Kidney (tissue), 14 donors: ENCODE data around the gene ITGB5. TPM values are rescaled to one million over a fixed set of nuclear protein-coding genes. Genes with fewer than 3 reads are reported as not detected.

Experiments used
- DNase-seq, 5 donors: peaks; one replicate each; pipeline ENCODE4 v3.0.0-alpha.2; 2013 to 2020
- FAIRE-seq: peaks from 2 replicates; lab custom pipeline; 2012; peaks lifted over from hg19 to GRCh38; lab: Jason Lieb, UNC
- H3K27ac ChIP-seq, 2 donors: one replicate each; pipeline ENCODE4 v1.7.0; 2013; ENCODE audit warnings: low read depth in 2 of 2, low read length in 2 of 2, inconsistent platforms in 1 of 2
- H3K27me3 ChIP-seq: one replicate; pipeline ENCODE4 v1.7.1; 2013; ENCODE audit warnings: low read length, inconsistent platforms; ENCODE audit not compliant: control insufficient read depth, insufficient read depth
- H3K36me3 ChIP-seq, 3 donors: one replicate each; pipeline versions ENCODE4 v1.7.0 to v1.7.1; 2013; ENCODE audit warnings: low read length in 3 of 3, control low read depth in 1 of 3, inconsistent platforms in 1 of 3; ENCODE audit not compliant: insufficient read depth in 3 of 3, control insufficient read depth in 2 of 3
- H3K4me1 ChIP-seq, 3 donors: one replicate each; pipeline versions ENCODE4 v1.7.0 to v1.7.1; 2013; ENCODE audit warnings: low read length in 3 of 3, inconsistent platforms in 1 of 3, low read depth in 1 of 3; ENCODE audit not compliant: control insufficient read depth in 2 of 3, insufficient read depth in 2 of 3
- H3K4me3 ChIP-seq, 3 donors: one replicate each; pipeline versions ENCODE4 v1.7.0 to v1.8.1; 2013; ENCODE audit warnings: low read length in 3 of 3, control low read depth in 1 of 3, inconsistent platforms in 1 of 3
- H3K9ac ChIP-seq, 3 donors: one replicate each; pipeline versions ENCODE4 v1.7.0 to v1.7.1; 2013; ENCODE audit warnings: low read length in 3 of 3, control low read depth in 1 of 3, inconsistent platforms in 1 of 3
- H3K9me3 ChIP-seq, 3 donors: one replicate each; pipeline versions ENCODE4 v1.7.0 to v1.7.1; 2013; ENCODE audit warnings: low read length in 3 of 3, control low read depth in 1 of 3, inconsistent platforms in 1 of 3; ENCODE audit not compliant: control insufficient read depth in 2 of 3, insufficient read depth in 1 of 3
- intact Hi-C: fragments of 100-400 bp; cut with DNase I; formaldehyde crosslinking; loops from one replicate; pipeline ENCODE4 v1.11.1; 2022
- polyA plus RNA-seq: library from polyadenylated mRNA; stranded (reverse); fragments of 350-450 nt; fragmentation: Illumina TruSeq; extraction: RNeasy Lipid Tissue Mini Kit (QIAGEN cat#74804); gene quantifications from one replicate; pipeline ENCODE4 v1.2.3, GENCODE V29; 2014; ENCODE audit warnings: low read depth, low replicate concordance; ENCODE audit not compliant: insufficient read depth
- total RNA-seq: library from RNA; stranded (reverse); fragmentation: NEBNext Ultra II Directional; extraction: Animal tissue kit (Norgen Biotek cat#: 25700); gene quantifications from one replicate; pipeline ENCODE4 v1.2.1, GENCODE V29; 2021
- TF ChIP-seq, protein P1 (sequence below): IDR thresholded peaks from 3 replicates; pipeline ENCODE4 v1.5.1; 2012; ENCODE audit warnings: mild to moderate bottlenecking, moderate library complexity, borderline replicate concordance; ENCODE audit not compliant: insufficient read depth; ENCODE audit errors: extremely low read depth
- donor health status: control.
- donor health status: control.
- donor health status: control.
- donor health status: control.
- donor health status: control.
- donor health status: DM: yes; HTN: yes; CAD: no.
- donor health status: Normal renal cell carcinoma (clear cell type).

The ITGB5 gene
- total and polyA plus RNA-seq, 2 donors from 2014 or later, result 115 TPM

DNA sequence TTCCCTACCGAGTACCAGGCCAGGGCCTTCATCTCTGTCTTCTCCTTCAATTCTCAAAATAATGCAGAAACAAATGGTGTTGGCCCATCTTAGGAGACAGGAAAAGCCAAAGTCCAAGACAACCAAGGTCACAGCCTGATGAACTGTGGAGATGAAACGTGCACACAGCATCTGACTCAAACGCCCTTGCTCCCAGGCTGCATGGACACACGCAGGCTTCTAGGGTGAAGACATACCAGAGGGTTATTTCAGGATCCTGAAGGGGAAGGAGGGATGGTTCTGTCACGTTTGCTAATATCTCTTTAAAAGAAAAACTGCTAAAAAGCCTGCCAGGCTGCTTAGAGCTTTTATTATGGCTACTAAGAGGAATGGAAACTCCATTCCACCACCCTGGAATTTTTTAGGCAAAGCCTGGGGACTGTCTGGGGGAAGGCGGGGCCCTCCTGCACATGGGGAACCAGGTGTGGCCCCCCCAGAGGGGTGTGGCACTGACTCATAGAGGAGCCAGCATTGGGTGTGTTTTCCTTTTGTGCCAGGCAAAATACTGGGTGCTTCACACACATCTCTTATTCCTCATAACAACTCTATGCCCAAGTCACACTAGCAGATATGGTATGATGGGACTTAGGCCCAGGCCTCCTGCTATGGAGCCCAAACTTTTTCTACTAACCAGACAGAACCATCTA is 94.0 kb downstream of the ITGB5 start:
- TF ChIP-seq, protein P1, sequence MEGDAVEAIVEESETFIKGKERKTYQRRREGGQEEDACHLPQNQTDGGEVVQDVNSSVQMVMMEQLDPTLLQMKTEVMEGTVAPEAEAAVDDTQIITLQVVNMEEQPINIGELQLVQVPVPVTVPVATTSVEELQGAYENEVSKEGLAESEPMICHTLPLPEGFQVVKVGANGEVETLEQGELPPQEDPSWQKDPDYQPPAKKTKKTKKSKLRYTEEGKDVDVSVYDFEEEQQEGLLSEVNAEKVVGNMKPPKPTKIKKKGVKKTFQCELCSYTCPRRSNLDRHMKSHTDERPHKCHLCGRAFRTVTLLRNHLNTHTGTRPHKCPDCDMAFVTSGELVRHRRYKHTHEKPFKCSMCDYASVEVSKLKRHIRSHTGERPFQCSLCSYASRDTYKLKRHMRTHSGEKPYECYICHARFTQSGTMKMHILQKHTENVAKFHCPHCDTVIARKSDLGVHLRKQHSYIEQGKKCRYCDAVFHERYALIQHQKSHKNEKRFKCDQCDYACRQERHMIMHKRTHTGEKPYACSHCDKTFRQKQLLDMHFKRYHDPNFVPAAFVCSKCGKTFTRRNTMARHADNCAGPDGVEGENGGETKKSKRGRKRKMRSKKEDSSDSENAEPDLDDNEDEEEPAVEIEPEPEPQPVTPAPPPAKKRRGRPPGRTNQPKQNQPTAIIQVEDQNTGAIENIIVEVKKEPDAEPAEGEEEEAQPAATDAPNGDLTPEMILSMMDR, result no peak
- FAIRE-seq (no peak), DNase-seq (no peak)
- peaks cover 0 to 17% (median 13%) of the 10 kb centered on the region in 3 donors for H3K36me3 ChIP-seq
- peaks cover 0 to 11% (median 9%) of the 10 kb centered on the region in 3 donors for H3K4me1 ChIP-seq
- no peak overlapping the region for H3K9ac ChIP-seq
- no peak overlapping the region for H3K4me3 ChIP-seq
- intact Hi-C loops, result no loop called here
- no peaks in the 10 kb centered on the region for H3K9me3 ChIP-seq
- no peaks in the 10 kb centered on the region for H3K27me3 ChIP-seq
- no peak overlapping the region for H3K27ac ChIP-seq

DNA sequence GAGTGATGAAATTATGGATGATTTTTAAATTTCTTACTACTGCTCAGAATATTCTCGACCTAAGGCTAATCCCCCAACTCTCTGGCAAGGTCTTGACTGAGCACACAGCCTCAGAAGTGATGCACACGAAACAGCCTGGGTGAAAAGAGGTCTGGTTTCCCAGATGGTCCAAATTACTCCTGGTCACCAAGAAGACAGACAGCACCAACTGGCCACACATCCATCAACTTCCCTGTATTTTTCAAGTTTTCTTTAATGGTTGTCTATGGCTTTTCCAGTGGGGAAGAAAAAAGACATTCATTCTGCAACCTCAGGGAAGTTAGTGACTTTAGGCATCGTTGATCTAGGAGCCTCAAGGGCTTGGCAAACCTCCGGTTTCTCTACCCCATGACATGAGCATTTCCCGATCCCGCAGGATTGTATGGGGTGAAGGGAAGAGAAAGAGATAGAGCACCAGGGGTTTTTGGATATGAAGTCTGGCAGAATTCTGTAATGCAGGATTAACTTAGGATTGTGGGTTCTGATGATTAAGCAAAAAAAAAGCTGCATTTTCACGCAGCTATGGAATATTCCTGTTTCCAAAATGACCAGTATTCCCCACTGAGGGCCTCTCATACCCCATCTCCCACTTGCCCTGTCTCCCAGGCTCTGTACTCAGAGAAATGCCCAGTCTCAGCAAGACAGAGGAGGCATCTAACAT is 94.7 kb downstream of the ITGB5 start:
- Histone ChIP-seq H3K9ac (no peak overlapping the region), H3K36me3 (peaks cover 0 to 17% (median 13%) of the 10 kb centered on the region in 3 donors), H3K4me1 (peaks cover 0 to 11% (median 9%) of the 10 kb centered on the region in 3 donors), H3K4me3 (no peak overlapping the region), H3K9me3 (no peaks in the 10 kb centered on the region), H3K27ac (no peak overlapping the region), H3K27me3 (no peaks in the 10 kb centered on the region)
- TF ChIP-seq, protein P1, result no peak
- DNase-seq (no peak), FAIRE-seq (no peak)
- intact Hi-C loops, result no loop called here

DNA sequence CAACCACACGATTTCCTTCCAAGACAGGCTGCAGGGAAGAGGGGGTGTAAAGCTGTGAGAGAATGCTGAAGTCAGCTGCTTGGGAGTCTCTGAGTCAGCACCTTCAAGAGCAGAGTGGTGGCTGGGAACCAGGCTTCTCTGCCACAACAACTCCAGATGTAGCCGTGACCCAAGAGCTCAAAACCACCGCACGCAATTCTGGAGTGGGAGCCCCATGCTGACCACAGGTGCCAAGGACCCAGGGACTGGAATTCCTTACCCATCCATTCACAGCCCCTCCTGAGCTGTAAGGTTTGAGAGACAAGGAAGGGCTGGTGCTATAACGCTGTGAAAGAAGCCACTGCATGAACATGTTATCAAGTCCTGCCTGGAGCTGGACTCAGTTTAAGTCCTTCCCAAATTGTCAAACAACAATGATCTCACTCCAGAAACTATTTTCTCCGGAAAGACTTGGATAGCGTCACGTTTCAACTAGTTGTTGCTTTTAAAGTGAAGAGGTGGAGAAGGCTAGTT is 95.5 kb downstream of the ITGB5 start:
- no peak overlapping the region for H3K4me3 ChIP-seq
- TF ChIP-seq, protein P1, result no peak
- no peak for DNase-seq
- H3K4me1 ChIP-seq, result peaks cover 0 to 15% (median 14%) of the 10 kb centered on the region in 3 donors
- peaks cover 0 to 15% (median 13%) of the 10 kb centered on the region in 3 donors for H3K36me3 ChIP-seq
- H3K9ac ChIP-seq, result no peak overlapping the region
- H3K27me3 ChIP-seq, result no peaks in the 10 kb centered on the region
- no peak for FAIRE-seq
- intact Hi-C loops, result no loop called here
- peak overlapping the region in 1 of 2 donors; percentile 59 for H3K27ac ChIP-seq
- H3K9me3 ChIP-seq, result no peaks in the 10 kb centered on the region
